ENCODE results near the gene TOM1L2. TPM values are rescaled to one million over a fixed set of nuclear protein-coding genes. Genes with fewer than 3 reads are reported as not detected.

The TOM1L2 gene
- total RNA-seq, 1 experiment from 2014 or later: 24.1 TPM

DNA sequence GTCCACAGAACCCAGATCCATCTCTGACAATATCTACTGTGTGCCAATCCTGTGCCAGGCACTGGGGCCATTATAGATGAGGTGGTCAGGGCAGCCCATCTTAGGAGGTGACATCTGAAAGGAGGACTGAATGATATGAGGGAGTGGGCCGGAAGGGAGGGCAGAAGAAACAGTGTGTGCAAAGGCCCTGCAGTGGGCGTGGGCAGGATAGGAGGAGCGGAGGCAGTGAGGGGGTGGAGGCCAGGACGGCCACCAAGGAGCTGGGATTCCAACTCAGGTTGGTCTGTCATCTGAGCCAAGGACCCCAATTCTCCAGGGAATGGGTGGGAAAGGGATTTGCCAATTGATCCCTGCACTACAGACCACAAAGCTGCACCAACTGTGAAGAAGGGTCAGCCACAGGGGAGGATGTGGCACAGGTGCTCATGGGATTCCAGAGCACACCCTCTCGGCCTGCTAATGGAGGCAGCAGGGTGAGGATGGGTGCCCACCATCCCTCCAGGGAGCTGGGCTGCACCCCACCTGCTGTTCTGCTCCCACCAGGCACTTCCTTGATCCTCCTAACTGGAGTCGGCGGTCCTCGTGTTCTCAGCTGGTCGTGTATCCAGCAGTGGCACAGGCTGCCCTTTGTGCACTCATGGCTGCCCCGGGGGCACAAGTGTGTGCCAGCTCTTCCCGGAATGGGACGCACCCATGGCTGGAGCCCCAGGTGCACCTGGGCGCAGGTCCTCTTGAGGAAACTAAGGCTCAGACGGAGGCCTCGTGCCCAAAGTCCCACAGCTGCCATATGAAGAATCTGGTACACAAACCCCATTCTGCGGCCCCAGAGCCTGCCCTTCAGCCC is 145.0 kb downstream of the TOM1L2 start:
- TF ChIP-seq POLR2A (IDR thresholded peaks at IDR 0.05; ENCODE audit: borderline replicate concordance, extremely low read depth, insufficient read depth, insufficient read length) (no peak), JUND (IDR thresholded peaks at IDR 0.05) (no peak), SP1 (IDR thresholded peaks at IDR 0.05; ENCODE audit: low read depth) (no peak), SRF (IDR thresholded peaks at IDR 0.05; ENCODE audit: low read depth) (no peak), FOSL1 (IDR thresholded peaks at IDR 0.05; ENCODE audit: low read depth) (no peak), EZH2 (IDR thresholded peaks at IDR 0.05) (no peak), EGR1 (IDR thresholded peaks at IDR 0.05; ENCODE audit: low read depth) (no peak), SIN3A (IDR thresholded peaks at IDR 0.05; ENCODE audit: low read depth) (no peak), TCF7L2 (IDR thresholded peaks at IDR 0.05; ENCODE audit: borderline replicate concordance, extremely low read depth, insufficient read depth, insufficient read length) (no peak), EZH2phosphoT487 (IDR thresholded peaks at IDR 0.05; ENCODE audit: borderline replicate concordance) (no peak), CBX3 (IDR thresholded peaks at IDR 0.05; ENCODE audit: low read depth) (no peak)
- TF ChIP-seq, protein P1, sequence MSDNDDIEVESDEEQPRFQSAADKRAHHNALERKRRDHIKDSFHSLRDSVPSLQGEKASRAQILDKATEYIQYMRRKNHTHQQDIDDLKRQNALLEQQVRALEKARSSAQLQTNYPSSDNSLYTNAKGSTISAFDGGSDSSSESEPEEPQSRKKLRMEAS (IDR thresholded peaks at IDR 0.05): no peak
- TF ChIP-seq, protein P2, sequence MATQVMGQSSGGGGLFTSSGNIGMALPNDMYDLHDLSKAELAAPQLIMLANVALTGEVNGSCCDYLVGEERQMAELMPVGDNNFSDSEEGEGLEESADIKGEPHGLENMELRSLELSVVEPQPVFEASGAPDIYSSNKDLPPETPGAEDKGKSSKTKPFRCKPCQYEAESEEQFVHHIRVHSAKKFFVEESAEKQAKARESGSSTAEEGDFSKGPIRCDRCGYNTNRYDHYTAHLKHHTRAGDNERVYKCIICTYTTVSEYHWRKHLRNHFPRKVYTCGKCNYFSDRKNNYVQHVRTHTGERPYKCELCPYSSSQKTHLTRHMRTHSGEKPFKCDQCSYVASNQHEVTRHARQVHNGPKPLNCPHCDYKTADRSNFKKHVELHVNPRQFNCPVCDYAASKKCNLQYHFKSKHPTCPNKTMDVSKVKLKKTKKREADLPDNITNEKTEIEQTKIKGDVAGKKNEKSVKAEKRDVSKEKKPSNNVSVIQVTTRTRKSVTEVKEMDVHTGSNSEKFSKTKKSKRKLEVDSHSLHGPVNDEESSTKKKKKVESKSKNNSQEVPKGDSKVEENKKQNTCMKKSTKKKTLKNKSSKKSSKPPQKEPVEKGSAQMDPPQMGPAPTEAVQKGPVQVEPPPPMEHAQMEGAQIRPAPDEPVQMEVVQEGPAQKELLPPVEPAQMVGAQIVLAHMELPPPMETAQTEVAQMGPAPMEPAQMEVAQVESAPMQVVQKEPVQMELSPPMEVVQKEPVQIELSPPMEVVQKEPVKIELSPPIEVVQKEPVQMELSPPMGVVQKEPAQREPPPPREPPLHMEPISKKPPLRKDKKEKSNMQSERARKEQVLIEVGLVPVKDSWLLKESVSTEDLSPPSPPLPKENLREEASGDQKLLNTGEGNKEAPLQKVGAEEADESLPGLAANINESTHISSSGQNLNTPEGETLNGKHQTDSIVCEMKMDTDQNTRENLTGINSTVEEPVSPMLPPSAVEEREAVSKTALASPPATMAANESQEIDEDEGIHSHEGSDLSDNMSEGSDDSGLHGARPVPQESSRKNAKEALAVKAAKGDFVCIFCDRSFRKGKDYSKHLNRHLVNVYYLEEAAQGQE (IDR thresholded peaks at IDR 0.05; ENCODE audit: low read depth): no peak
- TF ChIP-seq, protein P3, sequence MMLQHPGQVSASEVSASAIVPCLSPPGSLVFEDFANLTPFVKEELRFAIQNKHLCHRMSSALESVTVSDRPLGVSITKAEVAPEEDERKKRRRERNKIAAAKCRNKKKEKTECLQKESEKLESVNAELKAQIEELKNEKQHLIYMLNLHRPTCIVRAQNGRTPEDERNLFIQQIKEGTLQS (IDR thresholded peaks at IDR 0.05): no peak
- Histone ChIP-seq H4K20me1 (ENCODE audit: insufficient read depth) (no peaks in the 10 kb centered on the region; the same call in 1 of the 2 replicates), H3K9ac (ENCODE audit: low read length) (peak overlapping the region; percentile 70), H3K27ac (ENCODE audit: low read depth, low read length) (peak overlapping the region; percentile 98), H3K9me2 (ENCODE audit: insufficient read depth) (no peaks in the 10 kb centered on the region), H3K4me3 (replicated peaks in 1 of 2; ENCODE audit: low read depth in 1 of 2, low read length in 2 of 2) (no peak overlapping the region), H2AFZ (ENCODE audit: low read depth, low read length, poor library complexity, severe bottlenecking) (no peak overlapping the region), H3K79me2 (ENCODE audit: insufficient read depth, low read length) (peaks cover 96% of the 10 kb centered on the region), H3K4me2 (ENCODE audit: low read length) (peak overlapping the region; percentile 83), H3K36me3 (ENCODE audit: control insufficient read depth in 1 of 2, insufficient read depth in 2 of 2, low read length in 2 of 2) (peaks cover 3 to 16% of the 10 kb centered on the region in 2 experiments; a peak in 2 of 4 replicates), H3K4me1 (ENCODE audit: control insufficient read depth in 1 of 2, insufficient read depth in 2 of 2, low read length in 2 of 2) (peaks cover 75 to 95% of the 10 kb centered on the region in 2 experiments), H3K27me3 (ENCODE audit: insufficient read depth, low read length) (no peaks in the 10 kb centered on the region), H3K9me3 (ENCODE audit: control insufficient read depth in 1 of 2, insufficient read depth in 1 of 2, low read depth in 1 of 2, low read length in 2 of 2) (no peaks in the 10 kb centered on the region)
- ATAC-seq (no peak), DNase-seq (ENCODE audit: low read depth, low spot score) (no peak)
- intact Hi-C loops (cut with micrococcal nuclease): no loop called here
- ChIA-PET CTCF (interaction anchor here (1.3 to 2.0 kb wide), 2 partner anchors 9 to 11 kb away, joined by 4 to 7 read pairs; partner anchors contain the start of gene SREBF1), RAD21 (ENCODE audit: low non-redundant PET in 1 of 2, low total read pairs in 2 of 2, uncharacterized antibody in 2 of 2, unreplicated experiment in 2 of 2) (no interaction called here), POLR2A (interaction anchor here (1.5 to 6.1 kb wide), 2 partner anchors 11 to 92 kb away, joined by 3 to 112 read pairs; partner anchors contain the start of gene SREBF1)
- BruUV-seq (replicated peaks): no TSS peak
